ENCODE results near the gene SLC35B3.

SLC35B3 gene

DNA sequence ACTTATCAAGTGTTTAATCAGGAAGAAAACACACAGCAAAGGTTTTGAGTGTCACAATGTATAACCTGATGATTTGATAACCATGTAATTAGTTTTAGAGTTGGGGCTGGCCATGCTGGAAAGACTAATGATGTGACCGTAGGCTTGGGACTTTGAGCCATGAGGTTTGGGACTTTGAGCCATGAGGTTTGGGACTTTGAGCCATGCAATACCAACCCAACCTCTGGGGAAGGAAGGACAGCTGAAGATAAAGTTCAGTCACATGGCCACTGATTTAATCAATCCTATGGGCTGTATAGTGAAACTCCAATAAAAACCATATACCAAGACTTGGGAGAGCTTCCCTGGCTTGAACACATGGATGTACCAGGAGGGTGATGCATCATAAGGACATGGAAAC, 32.8 kb downstream of the SLC35B3 start:
- Histone ChIP-seq H3K27ac (ENCODE audit: low read length) (no peak overlapping the region), H3K4me2 (ENCODE audit: low read length) (no peak overlapping the region), H3K36me3 (replicated peaks; ENCODE audit: low read depth, low read length) (no peaks in the 10 kb centered on the region), H3K4me1 (ENCODE audit: low read length) (peaks cover 3% of the 10 kb centered on the region; the same call in 1 of the 2 replicates), H3K9ac (ENCODE audit: low read length) (no peak overlapping the region), H3K9me3 (ENCODE audit: insufficient read depth, low read length) (no peaks in the 10 kb centered on the region), H3K4me3 (ENCODE audit: low read length) (no peak overlapping the region), H4K20me1 (ENCODE audit: insufficient read depth, low read length) (no peaks in the 10 kb centered on the region), H3K79me2 (ENCODE audit: low read length) (no peaks in the 10 kb centered on the region), H2AFZ (ENCODE audit: low read depth, low read length) (no peak overlapping the region), H3K27me3 (ENCODE audit: low read depth, low read length) (no peaks in the 10 kb centered on the region)
- TF ChIP-seq, protein P1, sequence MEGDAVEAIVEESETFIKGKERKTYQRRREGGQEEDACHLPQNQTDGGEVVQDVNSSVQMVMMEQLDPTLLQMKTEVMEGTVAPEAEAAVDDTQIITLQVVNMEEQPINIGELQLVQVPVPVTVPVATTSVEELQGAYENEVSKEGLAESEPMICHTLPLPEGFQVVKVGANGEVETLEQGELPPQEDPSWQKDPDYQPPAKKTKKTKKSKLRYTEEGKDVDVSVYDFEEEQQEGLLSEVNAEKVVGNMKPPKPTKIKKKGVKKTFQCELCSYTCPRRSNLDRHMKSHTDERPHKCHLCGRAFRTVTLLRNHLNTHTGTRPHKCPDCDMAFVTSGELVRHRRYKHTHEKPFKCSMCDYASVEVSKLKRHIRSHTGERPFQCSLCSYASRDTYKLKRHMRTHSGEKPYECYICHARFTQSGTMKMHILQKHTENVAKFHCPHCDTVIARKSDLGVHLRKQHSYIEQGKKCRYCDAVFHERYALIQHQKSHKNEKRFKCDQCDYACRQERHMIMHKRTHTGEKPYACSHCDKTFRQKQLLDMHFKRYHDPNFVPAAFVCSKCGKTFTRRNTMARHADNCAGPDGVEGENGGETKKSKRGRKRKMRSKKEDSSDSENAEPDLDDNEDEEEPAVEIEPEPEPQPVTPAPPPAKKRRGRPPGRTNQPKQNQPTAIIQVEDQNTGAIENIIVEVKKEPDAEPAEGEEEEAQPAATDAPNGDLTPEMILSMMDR (IDR thresholded peaks at IDR 0.05; ENCODE audit: low read depth, low read length), result no peak
- no peak for TF ChIP-seq EZH2phosphoT487 (IDR thresholded peaks at IDR 0.05; ENCODE audit: low read depth)

DNA sequence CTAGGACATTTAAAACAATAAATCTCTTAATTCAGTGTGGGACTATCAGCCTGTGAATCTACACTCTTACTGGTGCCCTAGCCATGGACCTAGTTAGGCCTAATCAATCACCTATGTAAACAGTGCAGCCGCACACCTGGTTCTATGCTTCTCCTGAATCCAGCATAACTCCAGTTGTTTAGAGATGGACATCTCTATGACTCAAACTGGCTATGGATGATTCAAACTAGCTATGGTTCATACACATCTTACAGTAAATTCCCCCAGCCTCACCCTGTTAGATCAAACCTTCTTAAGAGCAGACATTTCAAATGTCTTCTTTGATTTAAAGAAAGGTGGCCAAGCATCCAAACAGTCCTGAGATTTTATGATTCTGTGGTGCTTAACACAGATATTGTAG, 34.7 kb downstream of the SLC35B3 start:
- TF ChIP-seq, protein P1 (IDR thresholded peaks at IDR 0.05; ENCODE audit: low read depth, low read length), result no peak
- TF ChIP-seq EZH2phosphoT487 (IDR thresholded peaks at IDR 0.05; ENCODE audit: low read depth), result no peak
- no peaks in the 10 kb centered on the region for H3K79me2 ChIP-seq (ENCODE audit: low read length)
- no peaks in the 10 kb centered on the region for H3K27me3 ChIP-seq (ENCODE audit: low read depth, low read length)
- no peaks in the 10 kb centered on the region for H4K20me1 ChIP-seq (ENCODE audit: insufficient read depth, low read length)
- H2AFZ ChIP-seq (ENCODE audit: low read depth, low read length), result no peak overlapping the region
- H3K9me3 ChIP-seq (ENCODE audit: insufficient read depth, low read length), result no peaks in the 10 kb centered on the region
- no peaks in the 10 kb centered on the region for H3K36me3 ChIP-seq (replicated peaks; ENCODE audit: low read depth, low read length)
- H3K4me1 ChIP-seq (ENCODE audit: low read length), result peaks cover 3% of the 10 kb centered on the region; the same call in 1 of the 2 replicates
- no peak overlapping the region for H3K27ac ChIP-seq (ENCODE audit: low read length)
- H3K9ac ChIP-seq (ENCODE audit: low read length), result no peak overlapping the region
- no peak overlapping the region for H3K4me3 ChIP-seq (ENCODE audit: low read length)
- H3K4me2 ChIP-seq (ENCODE audit: low read length), result no peak overlapping the region

DNA sequence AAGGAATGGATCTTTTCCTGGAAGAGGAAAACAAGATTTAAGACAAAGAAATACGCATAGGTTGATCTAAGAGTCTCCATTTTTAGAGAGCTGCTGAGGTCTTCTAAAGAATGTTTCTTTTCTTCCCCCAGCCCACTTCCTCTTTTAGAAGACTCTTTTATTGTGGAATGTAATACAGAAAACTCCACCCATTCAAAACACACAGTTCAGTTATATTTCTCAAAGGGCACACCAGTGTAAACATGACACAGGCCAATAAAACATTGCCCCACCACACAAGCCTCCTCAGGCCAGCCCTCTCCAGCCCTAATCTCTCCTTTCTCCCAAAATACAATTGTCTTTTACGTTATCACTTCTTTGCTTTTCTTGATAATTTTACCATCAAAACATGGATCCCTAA, 42.8 kb downstream of the SLC35B3 start:
- Histone ChIP-seq H3K4me1 (ENCODE audit: low read length) (peaks cover 2% of the 10 kb centered on the region; the same call in 1 of the 2 replicates), H3K9ac (ENCODE audit: low read length) (no peak overlapping the region), H3K36me3 (replicated peaks; ENCODE audit: low read depth, low read length) (no peaks in the 10 kb centered on the region), H3K4me2 (ENCODE audit: low read length) (no peak overlapping the region), H3K27ac (ENCODE audit: low read length) (no peak overlapping the region), H3K4me3 (ENCODE audit: low read length) (no peak overlapping the region), H2AFZ (ENCODE audit: low read depth, low read length) (no peak overlapping the region), H3K27me3 (ENCODE audit: low read depth, low read length) (no peaks in the 10 kb centered on the region), H3K79me2 (ENCODE audit: low read length) (no peaks in the 10 kb centered on the region), H3K9me3 (ENCODE audit: insufficient read depth, low read length) (no peaks in the 10 kb centered on the region), H4K20me1 (ENCODE audit: insufficient read depth, low read length) (no peaks in the 10 kb centered on the region)
- TF ChIP-seq EZH2phosphoT487 (IDR thresholded peaks at IDR 0.05; ENCODE audit: low read depth), result no peak
- TF ChIP-seq, protein P1 (IDR thresholded peaks at IDR 0.05; ENCODE audit: low read depth, low read length), result no peak

DNA sequence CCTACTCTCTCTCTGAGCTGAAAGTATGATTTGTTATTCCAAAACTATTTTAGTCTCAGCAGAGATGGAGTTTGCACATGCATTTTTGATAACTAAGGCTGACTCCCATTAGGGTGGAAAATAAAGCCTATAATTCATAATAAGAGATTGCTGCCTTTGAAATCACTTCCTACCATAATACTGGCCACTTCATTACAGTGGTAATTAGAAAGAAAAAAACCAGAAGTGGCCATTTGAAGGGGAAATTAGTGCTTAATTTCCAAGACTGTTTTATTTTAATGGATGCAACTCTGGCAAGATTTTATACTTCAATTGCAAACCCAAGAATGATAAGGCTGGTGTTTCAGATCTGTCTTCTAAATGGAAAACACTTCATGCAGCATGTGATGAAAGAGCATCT, 43.4 kb downstream of the SLC35B3 start:
- H3K27me3 ChIP-seq (ENCODE audit: low read depth, low read length), result no peaks in the 10 kb centered on the region
- H3K4me3 ChIP-seq (ENCODE audit: low read length), result no peak overlapping the region
- no peaks in the 10 kb centered on the region for H3K36me3 ChIP-seq (replicated peaks; ENCODE audit: low read depth, low read length)
- no peak for TF ChIP-seq EZH2phosphoT487 (IDR thresholded peaks at IDR 0.05; ENCODE audit: low read depth)
- H3K9ac ChIP-seq (ENCODE audit: low read length), result no peak overlapping the region
- H3K4me2 ChIP-seq (ENCODE audit: low read length), result no peak overlapping the region
- H3K27ac ChIP-seq (ENCODE audit: low read length), result no peak overlapping the region
- no peak overlapping the region for H2AFZ ChIP-seq (ENCODE audit: low read depth, low read length)
- H3K4me1 ChIP-seq (ENCODE audit: low read length), result peaks cover 2% of the 10 kb centered on the region; the same call in 1 of the 2 replicates
- no peaks in the 10 kb centered on the region for H3K9me3 ChIP-seq (ENCODE audit: insufficient read depth, low read length)
- H4K20me1 ChIP-seq (ENCODE audit: insufficient read depth, low read length), result no peaks in the 10 kb centered on the region
- H3K79me2 ChIP-seq (ENCODE audit: low read length), result no peaks in the 10 kb centered on the region

Measured in OCI-LY3 (cell line).